T-helper 1 cell (primary cell): ENCODE results near the gene ANO6.
"Not testable (repeated sequence)": the region's sequence is repeated elsewhere in the genome, so short reads cannot be mapped to it uniquely, and the experiment has no call there.

Source experiments
- DNase-seq, 5 donors: peaks; one replicate each; pipeline ENCODE4 v3.0.0-alpha.2; 2012 to 2020

The ANO6 gene

GRCh38 chr12:45244561-45245343 lies 28.9 kb downstream of the ANO6 start:
- peak in 1 of 5 donors; percentile 50 for DNase-seq

GRCh38 chr12:45246236-45246635 lies 30.3 kb downstream of the ANO6 start:
- DNase-seq: no peak

GRCh38 chr12:45247589-45247988 lies 31.7 kb downstream of the ANO6 start:
- DNase-seq: no peak

GRCh38 chr12:45248095-45248494 lies 32.2 kb downstream of the ANO6 start:
- no peak for DNase-seq

GRCh38 chr12:45254254-45254653 lies 38.4 kb downstream of the ANO6 start:
- no peak for DNase-seq

GRCh38 chr12:45256721-45257120 lies 40.8 kb downstream of the ANO6 start:
- DNase-seq: no peak

- DNase-seq: no peak
Observed at GRCh38 chr12:45257185-45257930, 41.5 kb downstream of the ANO6 start.

- no peak for DNase-seq
Observed at GRCh38 chr12:45259675-45260074, 43.8 kb downstream of the ANO6 start.

GRCh38 chr12:45260104-45260815 lies 44.4 kb downstream of the ANO6 start:
- DNase-seq: peak in 1 of 5 donors; percentile 21

- no peak for DNase-seq
Observed at GRCh38 chr12:45260854-45261253, 45.0 kb downstream of the ANO6 start.

GRCh38 chr12:45262185-45262584 lies 46.3 kb downstream of the ANO6 start:
- DNase-seq: not testable (repeated sequence)

GRCh38 chr12:45263587-45263986 lies 47.7 kb downstream of the ANO6 start:
- DNase-seq: no peak

- DNase-seq: no peak
Observed at GRCh38 chr12:45268672-45269411, 52.9 kb downstream of the ANO6 start.

GRCh38 chr12:45269412-45269751 lies 53.5 kb downstream of the ANO6 start:
- DNase-seq: no peak

GRCh38 chr12:45270951-45271350 lies 55.1 kb downstream of the ANO6 start:
- DNase-seq: no peak

GRCh38 chr12:45273717-45274271 lies 57.9 kb downstream of the ANO6 start:
- DNase-seq: no peak

GRCh38 chr12:45276154-45276755 lies 60.4 kb downstream of the ANO6 start:
- DNase-seq: no peak

GRCh38 chr12:45278447-45278846 lies 62.6 kb downstream of the ANO6 start:
- no peak for DNase-seq

- DNase-seq: no peak
Observed at GRCh38 chr12:45279931-45280830, 64.3 kb downstream of the ANO6 start.

- no peak for DNase-seq
Observed at GRCh38 chr12:45281994-45282393, 66.1 kb downstream of the ANO6 start.

GRCh38 chr12:45282411-45282810 lies 66.5 kb downstream of the ANO6 start:
- DNase-seq: no peak
